GM12878 (cell line): ENCODE measurements around the gene CTNNBIP1. TPM values are rescaled to one million over a fixed set of nuclear protein-coding genes. Genes with fewer than 3 reads are reported as not detected.

Experiments used
- ATAC-seq: fragments of 200-7000 bp; cut with Tn5 transposase; 3 replicates; pipeline ENCODE4 v1.9.1; 2020; ENCODE audit warnings: mild to moderate bottlenecking, moderate library complexity
- BruUV-seq: library from RNA; stranded (reverse); fragments of 400-500 nt; replicated peaks from 2 replicates; lab custom pipeline; 2021; lab: Mats Ljungman, UMichigan
- CTCF ChIA-PET: fragments of 300-600 bp; sonication (Branson Sonifier 250); formaldehyde crosslinking; extraction: SDS; loops from one replicate; lab custom pipeline; 2021; ENCODE audit warnings: inconsistent platforms; lab: Yijun Ruan, JAX
- POLR2A ChIA-PET: fragments of 350-600 bp; formaldehyde crosslinking; extraction: SDS; loops from one replicate; lab custom pipeline; 2021; ENCODE audit warnings: inconsistent platforms; lab: Charles Lee
- RAD21 ChIA-PET: fragments of 300-600 bp; sonication (Branson Sonifier 250); formaldehyde crosslinking; loops from one replicate; lab custom pipeline; 2023; ENCODE audit warnings: antibody characterized with exemption; ENCODE audit not compliant: unreplicated experiment; lab: Charles Lee
- SMC1A ChIA-PET: fragments of 300-600 bp; sonication (Branson Sonifier 250); formaldehyde crosslinking; loops from one replicate; lab custom pipeline; 2023; ENCODE audit not compliant: unreplicated experiment, uncharacterized antibody; lab: Charles Lee
- DNase-seq: peaks from one replicate; pipeline ENCODE4 v3.0.0-alpha.2; 2011; ENCODE audit warnings: low read depth, low spot score
- FAIRE-seq: peaks from 3 replicates; lab custom pipeline; 2011; peaks lifted over from hg19 to GRCh38; lab: Jason Lieb, UNC
- H2AFZ ChIP-seq: 2 replicates; pipeline ENCODE4 v1.6.0; 2011; ENCODE audit warnings: low read depth, low read length, control low read depth; ENCODE audit not compliant: control insufficient read depth
- H3K27ac ChIP-seq: 2 replicates; pipeline ENCODE4 v1.5.1; 2011; ENCODE audit warnings: control low read depth; ENCODE audit not compliant: control insufficient read depth, insufficient read depth
- H3K27me3 ChIP-seq, 2 experiments: replicated peaks in 1 of 2; 2 replicates each; pipeline versions ENCODE4 v1.6.0 to v1.6.1; 2011; ENCODE audit warnings: low read length in 1 of 2; ENCODE audit not compliant: control insufficient read depth in 2 of 2, insufficient read depth in 2 of 2
- H3K36me3 ChIP-seq, 2 experiments: 2 replicates each; pipeline ENCODE4 v1.5.1; 2011; ENCODE audit warnings: low read length in 1 of 2; ENCODE audit not compliant: control insufficient read depth in 2 of 2, insufficient read depth in 2 of 2
- H3K4me1 ChIP-seq: 2 replicates; pipeline ENCODE4 v1.6.1; 2011; ENCODE audit warnings: mild to moderate bottlenecking, low read length, moderate library complexity, mixed read lengths; ENCODE audit not compliant: control insufficient read depth, insufficient read depth
- H3K4me2 ChIP-seq: 2 replicates; pipeline ENCODE4 v1.6.0; 2011; ENCODE audit warnings: control low read depth; ENCODE audit not compliant: control insufficient read depth, insufficient read depth
- H3K4me3 ChIP-seq: fragments of 200-600 bp; sonication (generic); 2 replicates; pipeline ENCODE4 v1.5.1; 2016
- H3K79me2 ChIP-seq: 2 replicates; pipeline ENCODE4 v1.6.0; 2011; ENCODE audit warnings: low read length; ENCODE audit not compliant: control insufficient read depth, insufficient read depth
- H3K9ac ChIP-seq: 2 replicates; pipeline ENCODE4 v1.8.0; 2011; ENCODE audit warnings: low read length, control low read depth, mixed read lengths; ENCODE audit not compliant: control insufficient read depth, insufficient read depth
- H3K9me3 ChIP-seq: replicated peaks from 3 replicates; pipeline ENCODE4 v1.5.1; 2011; ENCODE audit warnings: mild to moderate bottlenecking, low read length; ENCODE audit not compliant: control insufficient read depth, insufficient read depth
- H4K20me1 ChIP-seq: 2 replicates; pipeline ENCODE4 v1.6.0; 2011; ENCODE audit not compliant: control insufficient read depth, insufficient read depth
- KLF5 ChIP-seq: fragments of 450-650 bp; IDR thresholded peaks from 2 replicates; pipeline ENCODE4 v1.6.1; 2014; ENCODE audit warnings: mild to moderate bottlenecking; ENCODE audit not compliant: partially characterized antibody
- MEF2A ChIP-seq: IDR thresholded peaks from 2 replicates; pipeline ENCODE4 v1.6.1; 2011; ENCODE audit warnings: low read depth, mild to moderate bottlenecking, low read length, moderate library complexity; ENCODE audit not compliant: insufficient read depth
- NR2C1 ChIP-seq: fragments of 450-650 bp; IDR thresholded peaks from 2 replicates; pipeline ENCODE4 v1.6.1; 2017; ENCODE audit warnings: antibody characterized with exemption, mild to moderate bottlenecking, moderate library complexity
- TCF12 ChIP-seq: IDR thresholded peaks from 2 replicates; pipeline ENCODE4 v1.6.1; 2011; ENCODE audit warnings: low read depth, mild to moderate bottlenecking, low read length
- TCF3 ChIP-seq: IDR thresholded peaks from 2 replicates; pipeline ENCODE4 v1.6.1; 2012; ENCODE audit warnings: low read depth, mild to moderate bottlenecking, low read length, borderline replicate concordance; ENCODE audit not compliant: insufficient read depth
- ZNF274 ChIP-seq: IDR thresholded peaks from one replicate; pipeline ENCODE4 v1.8.0; 2011; ENCODE audit not compliant: insufficient read length, insufficient read depth
- ZNF622 ChIP-seq: fragments of 450-650 bp; IDR thresholded peaks from 2 replicates; pipeline ENCODE4 v1.6.1; 2017; ENCODE audit warnings: mild to moderate bottlenecking, inconsistent platforms
- WGBS: methylation state at CpG from one replicate; pipeline ENCODE4 v1.1.6; 2016; ENCODE audit warnings: low lambda C conversion rate; ENCODE audit not compliant: insufficient replicate concordance, insufficient coverage; ENCODE audit errors: missing lambda C conversion rate; 5-methylcytosine and 5-hydroxymethylcytosine counted together
- in situ Hi-C: fragments of 300-500 bp; cut with MboI; formaldehyde crosslinking; loops from 9 replicates; pipeline ENCODE4 v1.14.3; 2018; ENCODE audit warnings: mixed read lengths
- intact Hi-C: fragments of 100-400 bp; cut with micrococcal nuclease; formaldehyde crosslinking; loops from one replicate; pipeline ENCODE4 v1.14.2; 2022; ENCODE audit not compliant: unreplicated experiment
- polyA plus RNA-seq, 11 experiments: library from polyadenylated mRNA; depleted of rRNA in 4 of 11; unstranded in 6 of 11; stranded (reverse) in 5 of 11; fragments of >200 nt; fragmentation: Nextera tagmentation in 4 of 11; fragmentation: Illumina TruSeq in 1 of 11; extraction: Ambion mirVana in 4 of 11; extraction: Trizol in 1 of 11; gene quantifications; 1 replicate in 1 of 11; 2 replicates in 10 of 11; pipeline versions ENCODE4 v1.2.1 to v1.2.3, GENCODE V29; 2011 to 2016; ENCODE audit warnings: inconsistent platforms in 2 of 11, missing spikeins in 2 of 11, low read depth in 1 of 11
- total RNA-seq, 4 experiments: library from RNA; depleted of rRNA in 3 of 4; stranded (reverse); fragments of >200 nt in 3 of 4; fragmentation: Illumina TruSeq in 1 of 4; extraction: Trizol in 1 of 4; gene quantifications; 2 replicates each; pipeline versions ENCODE4 v1.2.1 to v1.2.3, GENCODE V29; 2013 to 2021
- TF ChIP-seq, protein P1 (sequence below): fragments of 450-650 bp; formaldehyde crosslinking; IDR thresholded peaks from 2 replicates; pipeline ENCODE4 v1.4.0; 2022; ENCODE audit warnings: mild to moderate bottlenecking, moderate library complexity

Gene CTNNBIP1
- total and polyA plus RNA-seq, 10 of the 15 experiments (the other 5 are each of a cell fraction or from before 2014, with no cell fraction given) = 0.42 to 31.8 (median 10.8) TPM

- H3K9ac ChIP-seq = no peak overlapping the region
- DNase-seq (no peak), ATAC-seq (no peak), FAIRE-seq (no peak)
- intact Hi-C loops = no loop called here
- H3K4me2 ChIP-seq = no peak overlapping the region
- H4K20me1 ChIP-seq = no peaks in the 10 kb centered on the region
- H2AFZ ChIP-seq = no peak overlapping the region
- SMC1A ChIA-PET = interaction anchor here (1.2 kb wide), 1 partner anchor 23 kb away, joined by 4 read pairs; no protein-coding TSS in a partner anchor
- in situ Hi-C loops = no loop called here
- RAD21 ChIA-PET = no interaction called here
- no peaks in the 10 kb centered on the region; a peak in 1 of 4 replicates for H3K27me3 ChIP-seq
- CTCF ChIA-PET = interaction anchor here (2.3 kb wide), 1 partner anchor 55 kb away, joined by 5 read pairs; no protein-coding TSS in a partner anchor
- H3K36me3 ChIP-seq = no peaks in the 10 kb centered on the region
- no TSS peak for BruUV-seq
- TF ChIP-seq, protein P1, sequence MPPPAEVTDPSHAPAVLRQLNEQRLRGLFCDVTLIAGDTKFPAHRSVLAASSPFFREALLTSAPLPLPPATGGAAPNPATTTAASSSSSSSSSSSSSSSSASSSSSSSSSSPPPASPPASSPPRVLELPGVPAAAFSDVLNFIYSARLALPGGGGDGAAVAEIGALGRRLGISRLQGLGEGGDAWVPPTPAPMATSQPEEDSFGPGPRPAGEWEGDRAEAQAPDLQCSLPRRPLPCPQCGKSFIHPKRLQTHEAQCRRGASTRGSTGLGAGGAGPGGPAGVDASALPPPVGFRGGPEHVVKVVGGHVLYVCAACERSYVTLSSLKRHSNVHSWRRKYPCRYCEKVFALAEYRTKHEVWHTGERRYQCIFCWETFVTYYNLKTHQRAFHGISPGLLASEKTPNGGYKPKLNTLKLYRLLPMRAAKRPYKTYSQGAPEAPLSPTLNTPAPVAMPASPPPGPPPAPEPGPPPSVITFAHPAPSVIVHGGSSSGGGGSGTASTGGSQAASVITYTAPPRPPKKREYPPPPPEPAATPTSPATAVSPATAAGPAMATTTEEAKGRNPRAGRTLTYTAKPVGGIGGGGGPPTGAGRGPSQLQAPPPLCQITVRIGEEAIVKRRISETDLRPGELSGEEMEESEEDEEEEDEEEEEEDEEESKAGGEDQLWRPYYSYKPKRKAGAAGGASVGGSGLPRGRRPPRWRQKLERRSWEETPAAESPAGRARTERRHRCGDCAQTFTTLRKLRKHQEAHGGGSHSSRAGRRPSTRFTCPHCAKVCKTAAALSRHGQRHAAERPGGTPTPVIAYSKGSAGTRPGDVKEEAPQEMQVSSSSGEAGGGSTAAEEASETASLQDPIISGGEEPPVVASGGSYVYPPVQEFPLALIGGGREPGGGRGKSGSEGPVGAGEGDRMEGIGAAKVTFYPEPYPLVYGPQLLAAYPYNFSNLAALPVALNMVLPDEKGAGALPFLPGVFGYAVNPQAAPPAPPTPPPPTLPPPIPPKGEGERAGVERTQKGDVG = no peak
- no peak for TF ChIP-seq KLF5
- H3K79me2 ChIP-seq = no peaks in the 10 kb centered on the region
- H3K9me3 ChIP-seq = no peaks in the 10 kb centered on the region; the same call in 2 of the 3 replicates
- H3K27ac ChIP-seq = no peak overlapping the region
- whole genome bisulfite sequencing = 81% methylated on average over 3 of the region's 3 CpGs
- POLR2A ChIA-PET = no interaction called here
- no peaks in the 10 kb centered on the region for H3K4me1 ChIP-seq
- H3K4me3 ChIP-seq = no peak overlapping the region
These were observed 69.9 kb downstream of the CTNNBIP1 start for GRCh38 chr1:9840176-9840575.

GRCh38 chr1:9838946-9839345 lies 71.1 kb downstream of the CTNNBIP1 start:
- Histone ChIP-seq H3K9ac (no peak overlapping the region), H3K79me2 (no peaks in the 10 kb centered on the region), H3K4me1 (no peaks in the 10 kb centered on the region), H3K27me3 (no peaks in the 10 kb centered on the region; a peak in 1 of 4 replicates), H2AFZ (no peak overlapping the region), H3K4me2 (no peak overlapping the region), H3K9me3 (no peaks in the 10 kb centered on the region; the same call in 2 of the 3 replicates), H4K20me1 (no peaks in the 10 kb centered on the region), H3K4me3 (no peak overlapping the region), H3K36me3 (no peaks in the 10 kb centered on the region), H3K27ac (no peak overlapping the region)
- RAD21 ChIA-PET = no interaction called here
- WGBS = 35% methylated on average over 10 of the region's 10 CpGs
- FAIRE-seq (no peak), ATAC-seq (no peak), DNase-seq (no peak)
- BruUV-seq = no TSS peak
- in situ Hi-C loops = no loop called here
- SMC1A ChIA-PET = no interaction called here
- POLR2A ChIA-PET = no interaction called here
- TF ChIP-seq MEF2A (no peak), ZNF622 (no peak), ZNF274 (no peak), TCF3 (no peak), TCF12 (no peak), NR2C1 (no peak)
- intact Hi-C loops = no loop called here
- CTCF ChIA-PET = no interaction called here
